Natural killer cell (primary cell): ENCODE measurements around the gene TGIF2. TPM values are rescaled to one million over a fixed set of nuclear protein-coding genes. Genes with fewer than 3 reads are reported as not detected.

ENCODE experiments used
- ATAC-seq, 3 donors: fragments of 150-1000 bp in 2 of 3; fragments of 200-7000 bp in 1 of 3; cut with Tn5 transposase; 1 replicate in 1 of 3; 2 replicates in 2 of 3; pipeline ENCODE4 v1.10.0; 2021; ENCODE audit warnings: mild to moderate bottlenecking in 2 of 3, moderate library complexity in 2 of 3
- DNase-seq, 2 donors: peaks; one replicate each; pipeline versions ENCODE4 v3.0.0 to v3.0.0-alpha.2; 2013 to 2021; ENCODE audit warnings: mixed read lengths in 1 of 2
- H3K27ac ChIP-seq: one replicate; pipeline ENCODE4 v1.5.1; 2013; ENCODE audit warnings: mild to moderate bottlenecking, low read length
- H3K27me3 ChIP-seq: one replicate; pipeline ENCODE4 v1.6.1; 2013; ENCODE audit warnings: low read length; ENCODE audit not compliant: control insufficient read depth, insufficient read depth
- H3K36me3 ChIP-seq: one replicate; pipeline ENCODE4 v1.6.1; 2013; ENCODE audit warnings: low read length; ENCODE audit not compliant: control insufficient read depth, insufficient read depth
- H3K4me1 ChIP-seq: one replicate; pipeline ENCODE4 v1.6.1; 2013; ENCODE audit warnings: low read length; ENCODE audit not compliant: control insufficient read depth, insufficient read depth
- H3K4me3 ChIP-seq: one replicate; pipeline ENCODE4 v1.5.1; 2013; ENCODE audit warnings: low read length
- H3K9me3 ChIP-seq: one replicate; pipeline ENCODE4 v1.6.1; 2013; ENCODE audit warnings: low read length; ENCODE audit not compliant: control insufficient read depth, insufficient read depth
- H3K27ac Mint-ChIP-seq, 2 donors: one replicate each; pipeline ENCODE4 v1.8.0; 2022; ENCODE audit warnings: mild to moderate bottlenecking in 2 of 2, mixed read lengths in 2 of 2, moderate library complexity in 1 of 2
- H3K27me3 Mint-ChIP-seq, 2 donors: one replicate each; pipeline ENCODE4 v1.8.0; 2022; ENCODE audit warnings: low read depth in 2 of 2, mixed read lengths in 2 of 2
- H3K36me3 Mint-ChIP-seq: one replicate; pipeline ENCODE4 v1.8.0; 2022; ENCODE audit warnings: mixed read lengths
- H3K4me1 Mint-ChIP-seq, 2 donors: one replicate each; pipeline ENCODE4 v1.8.0; 2022; ENCODE audit warnings: mixed read lengths in 2 of 2
- H3K4me3 Mint-ChIP-seq: one replicate; pipeline ENCODE4 v1.8.0; 2022; ENCODE audit warnings: mild to moderate bottlenecking, moderate library complexity, mixed read lengths
- H3K9me3 Mint-ChIP-seq, 2 donors: one replicate each; pipeline ENCODE4 v1.8.0; 2022; ENCODE audit warnings: mixed read lengths in 2 of 2
- WGBS: methylation state at CpG from one replicate; pipeline ENCODE4 v1.1.7; 2013; ENCODE audit warnings: missing lambda C conversion rate; ENCODE audit not compliant: insufficient coverage; 5-methylcytosine and 5-hydroxymethylcytosine counted together
- intact Hi-C: fragments of 100-400 bp; cut with micrococcal nuclease; formaldehyde crosslinking; loops from one replicate; pipeline ENCODE4 v1.14.2; 2022
- total RNA-seq, 4 donors: library from RNA; stranded (reverse); fragments of 120-200 nt in 1 of 4; gene quantifications; one replicate each; pipeline versions ENCODE4 v1.2.3 to v1.2.4, GENCODE V29; 2013 to 2022
- TF ChIP-seq, protein P1 (sequence below): fragments of 200-600 bp; IDR thresholded peaks from one replicate; pipeline ENCODE4 v1.8.0; 2022; ENCODE audit warnings: antibody characterized with exemption

Gene TGIF2
- total RNA-seq, 3 donors from 2014 or later (not counting 1 experiment from before 2014, with no cell fraction given): 19.9 to 28.5 (median 25.9) TPM

GRCh38 chr20:36631646-36632045 lies 58.2 kb downstream of the TGIF2 start:
- DNase-seq: no peak
- Mint-ChIP-seq H3K36me3 (no peaks in the 10 kb centered on the region), H3K27ac (peak overlapping the region; percentile 93 to 95), H3K27me3 (no peaks in the 10 kb centered on the region), H3K9me3 (no peaks in the 10 kb centered on the region), H3K4me3 (no peak overlapping the region), H3K4me1 (peaks cover 39 to 52% of the 10 kb centered on the region in 2 donors)
- H3K27me3 ChIP-seq: no peaks in the 10 kb centered on the region
- peaks cover 42% of the 10 kb centered on the region for H3K4me1 ChIP-seq
- H3K27ac ChIP-seq: no peak overlapping the region
- TF ChIP-seq, protein P1, sequence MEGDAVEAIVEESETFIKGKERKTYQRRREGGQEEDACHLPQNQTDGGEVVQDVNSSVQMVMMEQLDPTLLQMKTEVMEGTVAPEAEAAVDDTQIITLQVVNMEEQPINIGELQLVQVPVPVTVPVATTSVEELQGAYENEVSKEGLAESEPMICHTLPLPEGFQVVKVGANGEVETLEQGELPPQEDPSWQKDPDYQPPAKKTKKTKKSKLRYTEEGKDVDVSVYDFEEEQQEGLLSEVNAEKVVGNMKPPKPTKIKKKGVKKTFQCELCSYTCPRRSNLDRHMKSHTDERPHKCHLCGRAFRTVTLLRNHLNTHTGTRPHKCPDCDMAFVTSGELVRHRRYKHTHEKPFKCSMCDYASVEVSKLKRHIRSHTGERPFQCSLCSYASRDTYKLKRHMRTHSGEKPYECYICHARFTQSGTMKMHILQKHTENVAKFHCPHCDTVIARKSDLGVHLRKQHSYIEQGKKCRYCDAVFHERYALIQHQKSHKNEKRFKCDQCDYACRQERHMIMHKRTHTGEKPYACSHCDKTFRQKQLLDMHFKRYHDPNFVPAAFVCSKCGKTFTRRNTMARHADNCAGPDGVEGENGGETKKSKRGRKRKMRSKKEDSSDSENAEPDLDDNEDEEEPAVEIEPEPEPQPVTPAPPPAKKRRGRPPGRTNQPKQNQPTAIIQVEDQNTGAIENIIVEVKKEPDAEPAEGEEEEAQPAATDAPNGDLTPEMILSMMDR: no peak
- ATAC-seq: no peak
- WGBS: 95% methylated on average over 6 of the region's 6 CpGs
- H3K36me3 ChIP-seq: peaks cover 65% of the 10 kb centered on the region
- no peak overlapping the region for H3K4me3 ChIP-seq
- H3K9me3 ChIP-seq: no peaks in the 10 kb centered on the region
- intact Hi-C loops: no loop called here

DNA sequence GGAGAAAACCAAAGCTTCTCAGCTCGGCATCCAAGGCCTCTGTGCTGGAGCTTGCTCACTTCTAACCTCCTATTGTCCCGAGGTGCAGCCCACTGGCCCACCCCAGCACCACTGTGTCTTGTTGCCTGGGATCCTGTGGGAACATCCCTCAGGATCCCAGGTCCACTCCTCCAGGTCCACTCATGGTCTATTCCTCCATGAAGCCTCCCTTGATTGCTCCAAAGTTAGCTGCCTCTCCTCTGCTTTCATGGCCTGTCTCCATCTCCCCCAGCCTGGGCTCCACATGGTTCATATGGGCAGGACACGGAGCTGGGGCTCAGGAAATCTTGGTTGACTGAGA lies 58.7 kb downstream of the TGIF2 start:
- no peak for ATAC-seq
- Histone ChIP-seq H3K27me3 (no peaks in the 10 kb centered on the region), H3K4me1 (peaks cover 41% of the 10 kb centered on the region), H3K27ac (no peak overlapping the region), H3K9me3 (no peaks in the 10 kb centered on the region), H3K4me3 (no peak overlapping the region), H3K36me3 (peaks cover 60% of the 10 kb centered on the region)
- Mint-ChIP-seq H3K27ac (peak overlapping the region; percentile 93 to 95), H3K4me1 (peaks cover 34 to 47% of the 10 kb centered on the region in 2 donors), H3K4me3 (no peak overlapping the region), H3K27me3 (no peaks in the 10 kb centered on the region), H3K36me3 (no peaks in the 10 kb centered on the region), H3K9me3 (no peaks in the 10 kb centered on the region)
- DNase-seq: no peak
- WGBS: 91% methylated on average over 3 of the region's 3 CpGs
- intact Hi-C loops: no loop called here
- TF ChIP-seq, protein P1: no peak

GRCh38 chr20:36632487-36633284 lies 59.3 kb downstream of the TGIF2 start:
- TF ChIP-seq, protein P1: no peak
- Histone ChIP-seq H3K4me1 (peaks cover 35% of the 10 kb centered on the region), H3K4me3 (no peak overlapping the region), H3K36me3 (peaks cover 59% of the 10 kb centered on the region), H3K27ac (no peak overlapping the region), H3K9me3 (no peaks in the 10 kb centered on the region), H3K27me3 (no peaks in the 10 kb centered on the region)
- peak overlapping the region; percentile 93 to 95 for H3K27ac Mint-ChIP-seq
- intact Hi-C loops: no loop called here
- H3K4me1 Mint-ChIP-seq: peaks cover 28 to 41% of the 10 kb centered on the region in 2 donors
- no peaks in the 10 kb centered on the region for H3K9me3 Mint-ChIP-seq
- WGBS: 93% methylated on average over 14 of the region's 14 CpGs
- H3K4me3 Mint-ChIP-seq: no peak overlapping the region
- DNase-seq (no peak), ATAC-seq (no peak)
- no peaks in the 10 kb centered on the region for H3K36me3 Mint-ChIP-seq
- no peaks in the 10 kb centered on the region for H3K27me3 Mint-ChIP-seq
